NCI-H226 (cell line): ENCODE results near the gene GRIK1.

Experiments
- DNase-seq: peaks from one replicate; pipeline ENCODE4 v3.0.0-alpha.2; 2015

GRIK1 gene

GRCh38 chr21:29583424-29583924, 356.3 kb downstream of the GRIK1 start:
- no peak for DNase-seq

DNA sequence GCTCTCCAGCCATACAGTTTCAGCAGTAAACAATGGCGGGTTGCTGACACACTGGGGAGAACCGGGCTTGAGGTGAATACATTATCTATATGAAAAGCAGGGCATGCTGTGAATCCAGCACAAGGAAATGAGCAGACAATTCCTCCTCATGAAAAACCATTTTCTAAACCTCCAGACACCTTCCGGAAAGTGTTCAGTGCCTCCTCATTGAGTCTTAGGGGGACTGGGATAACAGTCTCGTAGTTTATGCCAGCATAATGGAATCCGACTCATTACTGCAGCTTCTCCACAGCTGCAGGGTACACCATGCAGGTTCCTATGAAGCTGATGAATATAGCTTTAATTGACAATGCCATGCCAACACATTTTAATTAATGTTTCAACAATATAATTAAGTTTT, 356.9 kb downstream of the GRIK1 start:
- no peak for DNase-seq

DNA sequence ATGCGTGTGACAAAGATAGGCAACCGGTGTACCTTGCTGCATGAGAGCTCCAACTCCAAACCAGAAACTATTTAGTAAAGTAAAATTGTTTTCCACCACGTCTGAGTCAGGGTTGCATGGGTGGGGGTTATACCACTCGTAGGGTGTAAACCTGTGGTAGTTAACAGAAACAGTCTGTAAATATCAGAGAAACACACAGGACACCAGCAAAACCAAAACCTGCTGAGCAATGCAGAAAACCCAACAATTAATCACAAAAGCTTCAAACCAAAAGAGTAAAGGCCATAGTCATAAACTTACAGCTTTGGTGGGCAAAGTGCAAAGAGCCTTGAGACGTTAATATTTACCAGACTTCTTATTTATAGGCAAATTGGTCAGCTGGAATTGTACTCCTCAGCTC, 358.4 kb downstream of the GRIK1 start:
- DNase-seq = no peak

DNA sequence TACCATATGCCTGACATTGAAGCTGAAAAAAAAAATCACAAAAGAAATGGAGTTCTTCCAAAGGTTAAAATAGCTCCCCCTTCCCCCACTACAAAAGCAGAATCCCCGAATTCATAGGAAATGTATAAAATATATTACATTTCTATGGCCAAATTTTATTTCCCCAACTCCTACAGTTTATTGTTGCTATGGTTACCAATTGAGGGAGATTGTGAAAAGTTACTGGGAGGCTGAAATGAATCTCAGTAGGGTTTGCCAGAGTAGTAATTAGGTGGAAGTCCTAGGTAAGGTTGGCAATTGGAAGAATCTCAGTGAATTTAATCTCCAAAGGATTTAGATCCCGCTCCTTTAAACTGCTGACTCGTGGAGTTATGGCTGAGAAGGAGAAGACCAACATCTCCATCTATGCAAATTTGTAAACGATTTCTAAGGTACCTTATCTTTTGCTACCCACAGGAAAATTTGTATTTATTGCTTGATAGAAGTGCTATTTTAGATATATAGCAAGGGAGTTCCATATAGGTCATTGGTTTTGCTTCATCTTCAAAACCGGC, 359.0 kb downstream of the GRIK1 start:
- no peak for DNase-seq

DNA sequence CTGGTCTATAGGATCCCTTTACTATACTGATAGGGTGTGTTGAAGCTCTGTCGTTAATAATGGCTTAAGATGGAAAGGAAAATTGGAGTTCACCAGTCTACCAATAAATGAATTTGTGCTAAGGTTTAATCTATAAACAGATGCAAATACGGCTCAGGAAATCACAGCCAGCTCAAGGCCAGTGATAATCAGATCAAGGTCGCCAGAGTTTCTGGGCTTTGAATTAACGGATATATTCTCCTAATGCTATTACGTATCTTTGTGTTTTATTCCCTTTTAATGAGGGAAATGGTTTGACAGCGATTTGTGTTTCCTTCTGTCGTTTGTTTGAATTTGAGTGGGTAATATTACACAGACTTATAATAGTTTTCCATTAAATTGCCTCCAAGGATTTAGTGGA, 361.5 kb downstream of the GRIK1 start:
- no peak for DNase-seq

- no peak for DNase-seq
Observed at GRCh38 chr21:29571949-29572348, 367.8 kb downstream of the GRIK1 start.

DNA sequence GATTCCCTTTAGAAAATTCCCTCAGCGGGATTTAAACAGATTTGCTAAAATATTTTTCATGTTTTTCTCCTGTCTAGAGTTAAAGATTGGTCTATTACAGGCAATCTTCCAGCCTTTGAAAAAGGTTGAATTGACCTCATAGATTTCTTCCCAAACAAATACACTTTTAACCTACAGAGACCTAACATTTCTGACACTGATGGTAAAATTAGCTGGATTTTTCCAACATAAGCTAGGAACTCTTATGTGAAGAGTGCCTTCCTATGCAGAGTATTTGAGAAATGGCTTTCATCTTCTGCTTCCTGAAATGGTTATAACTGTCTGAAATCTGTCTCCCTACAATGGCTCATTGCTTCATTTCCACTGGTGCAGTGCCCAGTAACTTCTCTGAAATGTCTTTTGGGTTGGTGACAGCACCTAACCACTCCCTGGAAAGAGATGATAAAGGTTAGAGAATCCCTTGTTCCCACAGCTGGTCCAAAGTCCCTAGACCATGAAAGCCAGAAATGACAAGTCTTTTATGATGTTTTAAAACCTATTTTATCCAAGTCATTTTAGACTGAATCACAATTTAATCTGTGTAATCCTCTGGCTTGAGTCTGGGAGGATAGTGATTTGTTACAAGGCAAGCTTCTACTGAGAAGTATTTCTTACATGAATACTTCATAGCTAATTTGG, 371.6 kb downstream of the GRIK1 start:
- no peak for DNase-seq

- DNase-seq = no peak
Observed at GRCh38 chr21:29557931-29558725, 381.7 kb downstream of the GRIK1 start.

DNA sequence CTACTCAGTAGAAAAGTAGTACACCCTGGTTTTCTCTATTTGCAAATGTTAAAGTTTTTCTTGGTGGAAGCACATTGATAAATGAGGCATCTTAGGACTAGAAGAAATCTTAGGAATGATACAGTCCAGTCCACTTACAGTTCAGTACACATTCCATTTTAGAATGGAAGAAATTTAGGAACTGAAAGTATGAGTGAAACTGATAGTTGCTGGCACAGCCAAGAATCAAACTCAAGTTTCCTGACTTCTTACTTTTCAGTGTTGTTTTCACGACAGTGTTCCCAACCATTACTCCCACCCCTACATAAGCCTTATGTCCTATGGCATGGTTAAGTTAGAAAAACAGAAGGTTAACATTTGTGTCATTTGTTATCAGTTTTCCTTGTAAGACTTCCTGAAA, 382.6 kb downstream of the GRIK1 start:
- no peak for DNase-seq

- DNase-seq = no peak
Observed at GRCh38 chr21:29555601-29556000, 384.2 kb downstream of the GRIK1 start.

GRCh38 chr21:29550205-29550604, 389.6 kb downstream of the GRIK1 start:
- DNase-seq = no peak

- DNase-seq = no peak
Observed at GRCh38 chr21:29549614-29550013, 390.2 kb downstream of the GRIK1 start.

- DNase-seq = no peak
Observed at GRCh38 chr21:29547998-29548397, 391.8 kb downstream of the GRIK1 start.

DNA sequence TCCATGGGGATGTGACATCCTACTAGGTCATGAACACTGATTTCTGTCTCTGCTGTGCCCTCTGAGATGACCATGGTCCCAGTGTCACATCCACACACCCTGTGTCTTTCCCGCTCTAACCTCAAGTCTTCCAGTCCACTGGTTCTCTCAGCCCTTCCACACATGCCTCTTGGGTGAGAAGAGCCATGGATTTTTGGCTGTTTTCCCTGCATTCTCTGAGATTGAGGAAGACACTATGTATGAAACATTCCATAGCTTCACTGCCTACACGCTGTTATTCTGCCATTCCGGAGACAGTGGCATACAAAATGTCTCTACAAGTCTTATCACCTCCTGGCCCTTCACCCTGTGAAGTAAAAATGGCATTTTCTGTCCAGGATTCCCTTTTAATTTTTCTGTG, 393.7 kb downstream of the GRIK1 start:
- no peak for DNase-seq

DNA sequence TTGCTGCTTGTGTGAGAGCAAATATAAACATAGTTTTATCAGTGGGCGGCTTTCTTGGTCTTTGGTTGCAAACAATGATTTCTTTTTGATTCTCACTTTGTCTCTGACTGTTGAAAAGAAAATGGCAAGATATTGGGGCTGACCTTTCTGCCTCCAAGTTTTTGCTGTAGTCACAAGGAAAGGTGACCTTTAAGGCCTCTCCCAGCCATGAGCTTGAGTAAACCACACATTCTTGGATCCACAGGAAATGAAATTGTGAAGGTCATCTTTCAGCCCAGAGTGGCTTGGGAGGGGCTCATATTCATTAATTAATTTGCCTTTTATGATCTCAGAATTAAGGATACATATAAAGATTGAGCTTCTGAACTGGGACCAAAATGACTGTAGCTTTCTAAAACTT, 399.5 kb downstream of the GRIK1 start:
- no peak for DNase-seq

DNA sequence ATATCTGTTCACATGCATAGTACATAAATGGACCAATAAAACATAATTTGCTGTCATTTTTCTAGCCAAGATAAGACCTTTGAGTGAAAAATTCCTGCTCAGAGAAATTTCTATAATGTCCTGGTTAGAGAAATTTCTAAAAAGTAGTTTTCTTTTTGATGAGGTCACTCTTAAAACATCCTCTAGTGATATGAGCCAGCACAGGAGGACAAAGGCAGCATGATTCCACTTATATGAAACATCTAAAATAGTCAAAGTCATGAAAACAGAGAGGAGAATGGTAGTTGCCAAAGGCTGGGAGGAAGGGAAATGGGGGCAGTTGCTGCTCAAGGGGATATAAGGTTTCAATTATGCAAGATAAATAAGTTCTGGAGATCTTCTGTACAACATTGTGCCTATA, 401.7 kb downstream of the GRIK1 start:
- DNase-seq = peak; percentile 10

DNA sequence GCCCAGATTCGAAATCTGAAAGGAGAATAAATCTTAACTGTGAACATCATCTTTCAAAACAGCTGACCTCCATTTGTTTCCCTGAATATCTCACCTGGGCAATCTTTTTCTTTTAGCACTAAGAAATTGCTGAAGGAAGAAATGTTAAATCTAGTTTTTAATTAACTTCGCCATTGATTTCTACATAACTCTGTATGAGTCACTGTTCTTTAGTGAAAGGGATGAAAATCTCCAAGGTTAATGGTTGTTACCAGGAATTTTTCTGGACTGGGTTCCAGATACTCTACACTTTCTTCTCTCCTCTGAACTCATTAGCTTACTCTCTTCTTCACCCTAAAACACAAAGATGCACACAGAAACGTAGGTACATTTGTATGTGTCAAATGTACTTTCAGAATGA, 405.3 kb downstream of the GRIK1 start:
- DNase-seq = no peak

DNA sequence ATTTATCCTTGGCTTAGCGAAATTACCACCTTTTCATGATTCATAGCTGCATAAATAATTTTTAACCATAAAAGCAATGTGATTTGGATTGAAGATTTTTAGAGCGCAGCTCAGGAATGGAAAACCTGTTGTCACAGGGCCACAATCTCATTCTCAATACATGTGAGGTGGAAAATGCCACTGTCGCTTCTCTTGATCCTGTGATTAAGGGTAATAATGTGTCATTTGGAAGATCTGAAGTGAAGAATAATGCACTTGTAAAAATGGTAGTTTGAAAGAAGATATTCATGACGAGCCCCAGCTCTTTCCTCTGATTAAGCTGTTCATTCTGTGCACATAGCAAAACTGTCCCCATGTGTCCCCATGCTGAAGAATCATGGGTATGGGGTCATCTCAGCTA, 410.7 kb downstream of the GRIK1 start:
- DNase-seq = no peak

- no peak for DNase-seq
Observed at GRCh38 chr21:29526545-29526944, 413.3 kb downstream of the GRIK1 start.

DNA sequence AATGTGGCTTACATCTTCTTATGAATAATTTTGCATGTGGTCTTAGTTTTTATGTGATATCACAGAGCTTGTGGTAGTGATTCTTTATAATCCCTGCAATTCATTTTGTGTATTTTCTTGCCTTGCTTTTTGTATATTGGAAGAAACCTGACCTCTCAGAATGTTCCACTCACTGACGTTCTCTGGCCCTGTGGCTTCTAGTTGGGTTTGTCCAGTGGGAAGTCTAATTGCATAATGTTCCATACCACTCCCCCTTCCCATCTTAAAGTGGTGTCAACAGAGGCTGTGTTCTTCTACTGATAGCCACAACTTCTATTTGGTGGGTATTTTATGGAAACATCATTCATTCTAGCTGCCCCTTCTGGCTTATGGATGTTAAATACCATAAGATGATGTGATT, 415.7 kb downstream of the GRIK1 start:
- no peak for DNase-seq

DNA sequence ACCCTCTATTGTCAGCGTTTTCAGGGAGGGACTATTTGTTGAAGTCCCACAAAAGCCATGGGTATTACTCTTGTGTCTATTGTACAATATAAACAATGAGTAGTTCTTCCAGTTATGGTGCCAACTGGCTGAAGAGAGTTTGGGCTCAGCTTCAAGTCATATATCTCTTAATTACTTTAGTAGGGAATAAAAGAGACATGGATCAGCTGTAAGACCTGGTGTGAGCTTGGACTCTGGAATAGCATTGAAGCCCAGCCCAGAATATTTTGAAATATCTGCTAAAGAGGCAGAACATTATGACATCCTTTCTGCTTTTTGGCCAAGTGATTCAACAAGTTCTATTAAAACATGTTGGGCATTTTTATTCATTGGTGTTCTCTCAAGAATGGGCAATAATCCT, 416.1 kb downstream of the GRIK1 start:
- no peak for DNase-seq

DNA sequence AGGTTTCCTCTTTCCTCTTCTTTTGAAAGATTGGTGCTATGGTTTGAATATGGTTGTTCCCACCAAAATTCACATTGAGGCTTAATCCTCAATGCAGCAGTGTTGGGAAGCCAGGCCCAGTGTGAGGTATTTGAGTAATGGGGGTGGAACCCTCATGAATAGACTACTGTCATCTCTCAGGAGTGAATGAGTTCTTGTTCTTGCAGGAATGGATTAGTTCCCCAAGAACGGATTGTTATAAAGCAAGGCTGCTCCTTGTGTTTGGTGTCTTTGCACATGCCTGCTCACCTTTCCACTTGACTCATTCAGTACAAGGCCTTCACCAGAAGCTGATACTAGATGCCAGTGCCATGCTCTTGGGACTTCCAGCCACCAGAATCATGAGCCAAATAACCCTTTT, 417.9 kb downstream of the GRIK1 start:
- no peak for DNase-seq

GRCh38 chr21:29520171-29520570, 419.6 kb downstream of the GRIK1 start:
- DNase-seq = no peak

GRCh38 chr21:29514652-29515247, 425.0 kb downstream of the GRIK1 start:
- DNase-seq = no peak
